Glomerular visceral epithelial cell (primary cell): ENCODE results near the gene HMGXB4.

ENCODE experiments used
- DNase-seq: peaks from one replicate; pipeline ENCODE4 v3.0.0-alpha.2; 2016; ENCODE audit errors: extremely low spot score

The HMGXB4 gene

GRCh38 chr22:35326854-35327562 lies 69.7 kb downstream of the HMGXB4 start:
- no peak for DNase-seq

DNA sequence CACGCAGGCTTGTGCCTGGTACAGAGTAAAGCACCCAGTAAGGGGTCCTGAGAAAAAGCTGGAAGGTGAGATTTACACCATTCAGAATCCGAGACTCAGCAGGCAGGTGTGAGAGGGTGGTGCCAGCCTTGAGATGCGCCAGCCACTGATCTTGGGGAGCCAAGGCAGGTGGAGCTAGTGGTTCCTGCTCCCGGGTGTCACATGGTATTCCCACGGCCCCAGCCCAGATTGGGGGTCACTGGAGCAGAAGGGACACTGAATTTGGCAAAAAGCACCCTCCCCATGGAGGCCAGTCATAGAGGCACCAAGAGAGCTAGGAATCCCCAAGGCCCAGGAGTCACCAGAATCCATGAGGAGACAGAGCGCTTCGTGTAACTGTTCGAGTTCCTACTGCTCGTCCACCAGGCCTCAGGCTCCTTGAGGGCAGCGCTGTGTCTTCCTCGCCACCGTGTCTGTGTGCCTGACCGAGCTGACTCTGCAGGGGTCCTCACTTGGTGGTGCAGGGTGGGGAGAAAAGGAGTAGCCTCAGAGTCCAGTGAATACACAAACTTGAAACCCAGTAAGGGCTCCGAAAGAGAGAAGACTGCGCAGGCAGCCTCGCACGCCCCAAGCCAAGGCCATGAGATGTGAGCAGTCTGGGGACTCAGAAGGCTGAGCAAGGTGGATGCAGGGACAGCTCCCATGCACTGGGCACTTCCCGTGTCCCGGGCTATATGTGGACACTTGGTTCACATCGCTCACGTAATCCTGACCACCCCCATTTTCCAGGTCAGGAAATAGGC lies 70.6 kb downstream of the HMGXB4 start:
- no peak for DNase-seq

DNA sequence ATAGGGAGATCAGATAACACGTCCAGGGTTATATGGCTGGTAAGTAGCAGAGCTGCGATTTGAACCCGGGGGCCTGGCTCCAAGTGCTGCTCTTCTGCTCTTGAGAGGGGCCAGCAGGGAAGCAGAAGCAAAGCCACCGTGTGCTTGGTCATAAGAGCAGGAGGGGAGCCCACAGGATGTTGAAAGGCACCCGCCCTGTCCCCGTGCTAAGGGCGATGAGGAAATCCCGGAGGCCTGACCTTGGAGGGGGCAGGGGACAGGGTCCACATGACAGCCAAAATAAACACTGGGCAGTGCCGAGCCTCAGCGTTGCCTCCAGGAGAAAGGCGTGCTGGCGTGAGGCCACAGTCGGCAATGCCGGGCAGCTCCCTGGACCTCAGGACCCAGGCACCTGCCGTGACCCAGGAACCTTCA lies 71.2 kb downstream of the HMGXB4 start:
- no peak for DNase-seq

DNA sequence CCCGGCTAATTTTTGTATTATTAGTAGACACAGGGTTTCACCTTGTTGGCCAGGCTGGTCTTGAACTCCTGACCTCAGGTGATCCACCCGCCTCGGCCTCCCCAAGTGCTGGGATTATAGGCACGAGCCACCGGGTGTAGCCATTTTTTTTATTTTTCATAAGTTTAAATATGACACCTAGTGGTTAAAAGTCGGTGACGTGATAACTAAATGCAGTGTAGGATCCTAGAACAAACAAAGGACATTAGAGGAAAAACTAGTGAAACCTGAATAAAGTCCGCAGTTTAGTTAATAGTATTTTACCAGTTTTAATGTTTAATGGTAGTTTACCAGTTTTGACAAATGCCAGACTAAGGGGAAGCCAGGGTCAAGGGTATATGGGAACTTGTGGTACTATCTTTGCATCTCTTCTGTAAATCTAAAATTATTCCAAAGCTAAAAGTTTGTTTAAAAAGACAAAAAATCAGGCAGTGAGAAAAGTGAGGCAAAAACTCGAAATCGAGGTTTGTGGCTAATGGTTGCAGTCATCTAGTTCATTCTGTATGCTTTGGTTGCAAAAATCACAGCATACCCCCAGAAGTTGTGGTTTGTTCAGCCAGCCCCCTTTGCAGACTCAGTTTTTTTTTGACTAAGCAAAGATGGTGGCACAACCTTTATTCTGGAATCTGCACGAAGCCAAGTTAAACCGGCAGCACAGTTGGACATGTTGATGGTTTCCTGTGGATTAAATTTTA lies 72.0 kb downstream of the HMGXB4 start:
- DNase-seq, result no peak

- DNase-seq, result peak; percentile 66
Measured at GRCh38 chr22:35330258-35330861, 73.1 kb downstream of the HMGXB4 start.

DNA sequence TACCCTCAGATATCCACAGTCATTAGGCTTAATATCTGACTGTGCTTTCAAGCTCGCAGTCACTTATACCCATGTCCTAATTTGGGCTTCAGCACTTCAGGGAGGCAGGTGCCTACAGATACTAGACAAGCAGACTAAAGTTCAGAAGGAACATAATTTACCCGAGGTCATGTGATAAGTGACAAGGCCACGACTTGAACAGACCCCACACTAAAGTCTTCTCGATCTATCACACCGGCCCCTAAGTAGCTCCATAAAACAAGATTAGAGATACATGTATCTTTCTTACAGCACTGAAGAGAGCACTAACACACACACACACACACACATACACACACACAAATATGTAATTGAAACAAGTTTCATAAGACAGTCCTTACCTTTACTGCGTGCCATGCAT lies 75.0 kb downstream of the HMGXB4 start:
- no peak for DNase-seq

GRCh38 chr22:35333220-35333619 lies 75.9 kb downstream of the HMGXB4 start:
- DNase-seq, result no peak

- DNase-seq, result no peak
Measured at GRCh38 chr22:35334004-35334403, 76.7 kb downstream of the HMGXB4 start.

DNA sequence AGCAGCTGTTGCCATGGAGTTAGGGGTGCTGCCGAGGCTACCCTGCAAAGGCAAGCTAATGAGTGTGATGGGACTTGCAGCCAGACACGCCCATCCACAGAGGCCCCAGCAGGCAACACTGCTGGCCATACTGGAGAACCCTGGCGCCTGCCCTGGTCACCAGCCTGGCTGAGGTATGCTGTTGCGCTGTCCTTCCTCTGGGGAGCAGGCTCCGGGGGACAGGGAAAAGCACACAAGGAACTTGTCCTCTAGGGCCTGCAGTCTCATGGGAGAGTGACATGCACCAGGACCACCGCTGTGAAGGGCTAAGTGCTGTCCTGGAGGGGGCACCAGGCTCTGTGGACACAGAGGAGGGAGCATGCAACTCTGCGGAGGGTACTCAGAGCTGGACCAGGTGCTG lies 78.2 kb downstream of the HMGXB4 start:
- no peak for DNase-seq

DNA sequence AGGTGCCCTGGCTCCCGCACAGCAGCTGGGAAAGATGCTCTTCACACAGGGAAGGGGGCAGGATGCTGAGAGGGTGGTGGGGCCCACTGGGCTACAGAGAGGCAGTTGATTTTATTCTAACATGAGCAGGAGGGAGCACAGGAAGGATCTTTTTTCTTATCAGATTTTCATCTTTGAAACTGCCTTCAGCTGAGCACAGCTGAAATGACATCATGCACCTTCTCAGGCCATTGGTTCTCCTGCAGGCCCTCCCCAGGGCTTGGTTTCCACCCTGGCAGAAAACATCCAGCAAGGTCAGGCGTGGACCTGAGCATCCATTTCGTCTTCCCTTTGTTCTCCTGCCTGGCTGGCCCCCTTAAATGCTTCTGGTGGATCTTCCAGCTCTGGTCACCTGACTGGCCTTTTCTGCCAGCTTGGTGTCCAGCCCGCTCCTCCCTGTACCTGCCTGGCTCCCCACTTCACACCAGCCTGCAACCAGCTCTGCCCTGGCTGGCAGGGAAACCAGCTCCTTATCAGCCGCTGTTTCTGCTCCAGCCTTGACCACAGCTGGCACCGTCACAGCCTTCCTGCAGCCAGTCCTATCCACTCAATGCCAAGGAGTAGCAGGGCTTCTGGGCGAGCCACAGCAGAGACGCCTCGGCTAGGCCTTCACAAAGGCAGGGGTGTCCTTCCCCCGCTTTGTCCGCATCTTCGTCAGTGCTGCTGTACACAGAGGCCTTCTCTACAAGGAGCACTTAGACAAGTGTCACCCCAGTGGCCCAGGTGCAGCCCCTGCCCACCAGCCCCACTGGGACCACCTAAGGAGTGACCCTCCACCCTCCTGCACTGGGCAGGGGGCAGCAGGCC lies 78.9 kb downstream of the HMGXB4 start:
- no peak for DNase-seq

DNA sequence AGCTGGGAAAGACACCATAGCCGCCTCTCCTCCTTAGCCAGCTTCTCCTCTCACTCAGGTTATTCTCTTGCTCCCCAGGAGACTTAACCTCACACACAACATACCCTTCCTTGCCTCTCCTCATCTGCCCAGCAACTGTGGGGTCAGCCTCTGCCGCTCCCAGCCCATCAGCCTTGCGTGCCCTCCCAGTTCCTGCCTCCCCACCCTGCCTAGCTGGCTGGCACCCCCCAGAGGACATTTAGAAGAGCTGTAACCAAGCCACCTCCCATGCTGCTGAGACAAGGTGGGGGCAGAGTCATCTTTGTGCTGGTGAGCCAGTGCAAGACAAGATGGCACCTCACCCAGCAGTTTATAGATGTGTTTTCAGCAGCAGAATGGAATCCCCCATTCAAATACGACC lies 80.6 kb downstream of the HMGXB4 start:
- DNase-seq, result no peak

DNA sequence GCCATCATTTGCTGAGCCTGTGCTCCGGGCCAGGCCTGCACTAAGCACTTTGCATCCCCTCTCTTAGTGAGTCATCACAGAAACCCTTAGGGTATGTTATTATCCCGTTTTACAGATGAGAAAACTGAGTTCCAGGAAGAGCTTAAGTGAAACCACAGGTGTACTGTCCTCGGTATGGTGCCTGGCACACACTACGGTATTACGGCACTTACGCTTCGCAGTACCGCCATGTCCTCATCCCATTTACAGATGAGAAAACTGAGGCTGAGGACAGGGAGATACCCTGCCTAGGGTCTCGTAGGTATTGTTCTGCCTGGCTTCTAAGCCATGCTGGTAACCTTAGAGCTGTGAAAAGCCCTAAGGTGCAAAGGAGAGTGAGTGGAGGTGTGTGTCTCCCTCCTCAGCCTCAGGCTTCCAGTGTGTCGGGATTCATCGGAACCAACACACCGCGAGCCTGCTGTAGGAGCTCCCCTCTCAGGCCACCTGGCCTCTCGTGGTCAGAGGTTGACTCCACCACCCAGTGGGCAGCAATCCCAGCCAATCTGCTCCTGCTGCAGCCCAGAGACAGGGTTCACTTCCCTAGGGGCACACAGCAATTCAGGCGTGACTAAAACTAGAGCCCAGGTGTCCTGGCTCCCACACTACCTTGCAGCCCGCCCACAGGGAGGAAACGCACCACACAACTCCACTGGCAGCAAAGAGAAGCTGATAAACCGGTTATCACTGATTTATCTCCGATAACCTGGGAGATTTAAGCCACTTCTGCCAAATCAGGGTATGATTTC lies 84.0 kb downstream of the HMGXB4 start:
- no peak for DNase-seq

GRCh38 chr22:35342390-35342789 lies 85.1 kb downstream of the HMGXB4 start:
- no peak for DNase-seq

GRCh38 chr22:35343664-35344550 lies 86.6 kb downstream of the HMGXB4 start:
- no peak for DNase-seq

GRCh38 chr22:35344956-35345690 lies 87.8 kb downstream of the HMGXB4 start:
- DNase-seq, result no peak
